Liver (tissue), 9 donors: ENCODE data around the gene RHBDD3. TPM values are rescaled to one million over a fixed set of nuclear protein-coding genes. Genes with fewer than 3 reads are reported as not detected.
A peak's percentile ranks its signal among the peaks of the same experiment; 100 is the strongest.

Experiments
- DNase-seq: peaks from one replicate; pipeline ENCODE4 v3.0.0-alpha.2; 2017; ENCODE audit warnings: low spot score
- H3K27ac ChIP-seq, 2 donors: one replicate each; pipeline ENCODE4 v1.7.0; 2013; ENCODE audit warnings: inconsistent platforms in 2 of 2, low read length in 2 of 2, control low read depth in 1 of 2, low read depth in 1 of 2, mild to moderate bottlenecking in 1 of 2
- H3K27me3 ChIP-seq, 4 donors: one replicate each; pipeline versions ENCODE4 v1.6.1 to v1.7.0; 2013; ENCODE audit warnings: low read length in 3 of 4, inconsistent platforms in 1 of 4, mild to moderate bottlenecking in 1 of 4, moderate library complexity in 1 of 4; ENCODE audit not compliant: control insufficient read depth in 4 of 4, insufficient read depth in 4 of 4
- H3K36me3 ChIP-seq, 4 donors: one replicate each; pipeline versions ENCODE4 v1.6.1 to v1.7.0; 2013; ENCODE audit warnings: low read length in 3 of 4, mild to moderate bottlenecking in 3 of 4, low read depth in 1 of 4, moderate library complexity in 1 of 4; ENCODE audit not compliant: control insufficient read depth in 4 of 4, insufficient read depth in 3 of 4
- H3K4me1 ChIP-seq, 4 donors: one replicate each; pipeline versions ENCODE4 v1.6.1 to v1.7.0; 2013; ENCODE audit warnings: low read length in 3 of 4, mild to moderate bottlenecking in 3 of 4, moderate library complexity in 1 of 4; ENCODE audit not compliant: control insufficient read depth in 4 of 4, insufficient read depth in 4 of 4
- H3K4me3 ChIP-seq, 3 donors: one replicate each; pipeline versions ENCODE4 v1.6.1 to v1.7.0; 2013; ENCODE audit warnings: low read length in 3 of 3, control low read depth in 1 of 3, low read depth in 1 of 3, mild to moderate bottlenecking in 1 of 3
- H3K9ac ChIP-seq, 2 donors: one replicate each; pipeline ENCODE4 v1.7.0; 2013; ENCODE audit warnings: low read length in 2 of 2, mild to moderate bottlenecking in 2 of 2, moderate library complexity in 2 of 2, control low read depth in 1 of 2, low read depth in 1 of 2
- H3K9me3 ChIP-seq, 4 donors: one replicate each; pipeline versions ENCODE4 v1.6.1 to v1.7.0; 2013; ENCODE audit warnings: low read length in 3 of 4; ENCODE audit not compliant: control insufficient read depth in 4 of 4
- EGR1 ChIP-seq, 2 donors: IDR thresholded peaks; 2 replicates each; pipeline ENCODE4 v1.6.1; 2016 to 2018; ENCODE audit warnings: antibody characterized with exemption in 2 of 2, low read depth in 2 of 2
- FOXA1 ChIP-seq: IDR thresholded peaks from 2 replicates; pipeline ENCODE4 v1.6.1; 2016; ENCODE audit warnings: antibody characterized with exemption
- FOXA2 ChIP-seq: IDR thresholded peaks from 2 replicates; pipeline ENCODE4 v1.6.1; 2016; ENCODE audit warnings: antibody characterized with exemption
- GABPA ChIP-seq, 2 donors: IDR thresholded peaks in 1 of 2; conservative IDR thresholded peaks in 1 of 2; 2 replicates each; pipeline ENCODE4 v1.6.1; 2016; ENCODE audit warnings: antibody characterized with exemption in 2 of 2, mild to moderate bottlenecking in 1 of 2, moderate library complexity in 1 of 2
- HNF4G ChIP-seq: IDR thresholded peaks from 2 replicates; pipeline ENCODE4 v1.6.1; 2016; ENCODE audit warnings: antibody characterized with exemption
- JUND ChIP-seq, 2 donors: IDR thresholded peaks; 2 replicates each; pipeline ENCODE4 v1.6.1; 2016; ENCODE audit warnings: antibody characterized with exemption in 2 of 2
- NR2F2 ChIP-seq: IDR thresholded peaks from 2 replicates; pipeline ENCODE4 v1.6.1; 2016; ENCODE audit warnings: antibody characterized with exemption
- RAD21 ChIP-seq, 2 donors: IDR thresholded peaks; 2 replicates each; pipeline ENCODE4 v1.6.1; 2016; ENCODE audit warnings: antibody characterized with exemption in 2 of 2, mild to moderate bottlenecking in 2 of 2
- RXRA ChIP-seq, 2 donors: IDR thresholded peaks; 2 replicates each; pipeline ENCODE4 v1.6.1; 2017 to 2018; ENCODE audit warnings: antibody characterized with exemption in 2 of 2, mild to moderate bottlenecking in 1 of 2
- SP1 ChIP-seq: IDR thresholded peaks from 2 replicates; pipeline ENCODE4 v1.6.1; 2018; ENCODE audit warnings: antibody characterized with exemption, mild to moderate bottlenecking
- TAF1 ChIP-seq: conservative IDR thresholded peaks from 2 replicates; pipeline ENCODE4 v1.6.1; 2016; ENCODE audit warnings: antibody characterized with exemption, mild to moderate bottlenecking
- YY1 ChIP-seq: IDR thresholded peaks from 2 replicates; pipeline ENCODE4 v1.6.1; 2016; ENCODE audit warnings: antibody characterized with exemption, mild to moderate bottlenecking
- WGBS: extraction: QIAGEN DNeasy Blood & Tissue Kit; methylation state at CpG from one replicate; pipeline ENCODE4 v1.1.7; 2013; 5-methylcytosine and 5-hydroxymethylcytosine counted together
- polyA plus RNA-seq, 2 donors: library from polyadenylated mRNA; stranded (reverse) in 1 of 2; unstranded in 1 of 2; fragments of 200-250 nt in 1 of 2; fragments of >200 nt in 1 of 2; fragmentation: Nextera tagmentation in 1 of 2; extraction: Ambion mirVana in 1 of 2; gene quantifications; one replicate each; pipeline versions ENCODE4 v1.2.1 to v1.2.3, GENCODE V29; 2013 to 2015
- total RNA-seq, 2 donors: library from RNA; depleted of rRNA; stranded (reverse); fragments of >200 nt; gene quantifications; one replicate each; pipeline ENCODE4 v1.2.3, GENCODE V29; 2014
- TF ChIP-seq, protein P1 (sequence below): IDR thresholded peaks from 2 replicates; pipeline ENCODE4 v1.6.1; 2016; ENCODE audit warnings: antibody characterized with exemption
- TF ChIP-seq, protein P2 (sequence below): IDR thresholded peaks from 2 replicates; pipeline ENCODE4 v1.6.1; 2016; ENCODE audit warnings: antibody characterized with exemption, mild to moderate bottlenecking
- TF ChIP-seq, protein P3 (sequence below): IDR thresholded peaks from 2 replicates; pipeline ENCODE4 v1.6.1; 2016; ENCODE audit warnings: antibody characterized with exemption
- TF ChIP-seq, protein P4 (sequence below): fragments of 150-350 bp; IDR thresholded peaks from 2 replicates; pipeline ENCODE4 v1.5.1; 2017; ENCODE audit warnings: improper control_type of control experiment, low read depth, low read length; ENCODE audit not compliant: missing input control
- TF ChIP-seq, protein P5 (sequence below): IDR thresholded peaks from 2 replicates; pipeline ENCODE4 v1.6.1; 2016; ENCODE audit warnings: antibody characterized with exemption
- donor health status: healthy.
- donor health status: healthy.
- donor health status: healthy.
- donor health status: healthy.
- donor health status: healthy.

RHBDD3 gene
- total and polyA plus RNA-seq, 4 donors: 14.3 to 26.5 (median 18.3) TPM

DNA sequence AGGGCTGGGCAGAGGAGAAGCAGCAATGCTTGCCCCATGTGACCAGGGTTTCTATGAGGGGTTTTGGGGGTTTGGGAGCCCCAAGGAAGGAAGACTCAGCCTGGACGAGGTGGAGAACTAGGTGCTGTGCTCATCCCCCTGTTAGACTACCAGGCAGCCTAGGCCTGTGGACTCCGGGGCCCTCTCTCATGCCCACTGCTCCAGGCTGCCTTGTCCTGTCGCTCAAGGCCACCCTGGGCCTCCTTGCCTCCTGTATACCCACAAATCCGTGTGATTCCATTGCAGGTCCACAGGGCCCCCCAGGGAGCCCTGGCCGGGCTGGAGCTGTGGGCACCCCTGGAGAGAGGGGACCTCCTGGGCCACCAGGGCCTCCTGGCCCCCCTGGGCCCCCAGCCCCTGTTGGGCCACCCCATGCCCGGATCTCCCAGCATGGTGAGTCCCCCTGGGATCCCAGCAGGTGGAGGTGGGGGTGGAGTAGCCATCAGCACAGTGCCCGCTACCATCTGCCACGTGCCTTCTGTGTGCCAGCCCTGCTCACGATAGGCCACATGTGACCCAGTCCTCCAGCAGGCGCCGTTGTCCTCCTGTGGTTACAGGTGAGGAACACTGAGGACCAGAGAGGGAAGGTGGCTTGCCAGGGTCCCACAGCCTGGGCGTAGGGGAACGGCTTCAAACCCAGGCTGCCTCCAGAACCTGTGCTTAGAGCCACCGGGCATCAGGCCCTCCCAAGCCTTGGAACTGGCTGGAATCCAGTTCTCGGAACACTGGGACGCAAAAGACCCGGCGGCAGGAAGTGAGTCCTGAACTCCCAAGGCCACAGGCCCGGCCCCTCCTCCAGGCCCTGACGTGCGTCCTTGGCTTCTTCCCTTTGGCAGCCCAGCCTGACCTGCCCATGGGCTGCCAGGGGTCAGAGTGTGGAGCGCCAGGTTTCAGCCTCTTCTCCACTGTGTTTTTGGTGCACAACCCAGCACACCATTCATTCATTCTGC is 35.5 kb downstream of the RHBDD3 start (continued):
- TF ChIP-seq SP1 (peak; percentile 93), HNF4G (peak; percentile 23), JUND (IDR thresholded peaks at IDR 0.05) (no peak), YY1 (peak; percentile 73), FOXA1 (no peak), TAF1 (no peak)
- TF ChIP-seq, protein P1, sequence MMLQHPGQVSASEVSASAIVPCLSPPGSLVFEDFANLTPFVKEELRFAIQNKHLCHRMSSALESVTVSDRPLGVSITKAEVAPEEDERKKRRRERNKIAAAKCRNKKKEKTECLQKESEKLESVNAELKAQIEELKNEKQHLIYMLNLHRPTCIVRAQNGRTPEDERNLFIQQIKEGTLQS: no peak

DNA sequence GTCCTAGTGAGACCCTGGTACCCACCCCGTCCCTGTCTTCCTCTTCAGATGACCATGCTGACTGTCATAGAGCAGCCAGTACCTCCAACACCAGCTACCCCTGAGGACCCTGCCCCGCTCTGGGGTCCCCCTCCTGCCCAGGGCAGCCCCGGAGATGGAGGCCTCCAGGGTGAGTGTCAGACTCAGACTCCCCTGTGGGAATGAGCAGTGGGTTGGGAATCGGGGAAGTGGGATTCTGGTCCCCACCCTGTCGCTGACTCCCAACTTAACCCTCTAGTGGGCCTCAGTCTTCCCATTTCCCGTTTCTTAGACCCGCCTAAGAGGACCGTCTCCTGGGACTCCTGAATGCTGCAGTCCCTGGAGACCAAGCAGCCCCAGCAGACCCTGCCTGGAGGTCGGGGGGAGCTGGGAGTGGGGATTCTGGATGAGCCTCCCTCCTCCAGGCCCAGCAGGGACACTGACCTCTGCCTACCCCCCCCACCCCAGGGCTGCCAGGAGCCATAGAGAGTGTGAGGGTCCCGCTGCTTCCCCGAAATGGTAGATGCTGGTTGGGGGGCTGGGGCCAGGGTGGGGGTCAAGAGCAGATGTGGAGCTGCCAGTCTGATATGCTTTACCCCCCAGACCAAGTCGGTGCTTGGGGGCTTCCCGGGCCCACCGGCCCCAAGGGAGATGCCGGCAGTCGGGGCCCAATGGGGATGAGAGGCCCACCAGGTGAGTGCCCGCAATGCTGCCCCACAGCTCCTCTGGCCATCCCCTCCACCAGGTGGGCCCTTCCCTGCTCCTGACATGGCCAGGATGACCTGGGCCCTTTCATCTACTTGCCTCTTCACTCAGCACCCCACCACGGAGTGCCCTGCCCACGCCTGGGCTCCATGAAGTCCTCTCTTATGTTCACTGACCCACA is 36.6 kb downstream of the RHBDD3 start:
- no peak for DNase-seq
- no peak overlapping the region for H3K9ac ChIP-seq
- no peaks in the 10 kb centered on the region for H3K27me3 ChIP-seq
- H3K27ac ChIP-seq: peak overlapping the region in 1 of 2 donors; percentile 43
- H3K4me3 ChIP-seq: no peak overlapping the region
- no peak for TF ChIP-seq GABPA (IDR thresholded peaks at IDR 0.05 in 1 of 2, conservative IDR thresholded peaks at IDR 0.05 in 1 of 2)
- TF ChIP-seq, protein P2, sequence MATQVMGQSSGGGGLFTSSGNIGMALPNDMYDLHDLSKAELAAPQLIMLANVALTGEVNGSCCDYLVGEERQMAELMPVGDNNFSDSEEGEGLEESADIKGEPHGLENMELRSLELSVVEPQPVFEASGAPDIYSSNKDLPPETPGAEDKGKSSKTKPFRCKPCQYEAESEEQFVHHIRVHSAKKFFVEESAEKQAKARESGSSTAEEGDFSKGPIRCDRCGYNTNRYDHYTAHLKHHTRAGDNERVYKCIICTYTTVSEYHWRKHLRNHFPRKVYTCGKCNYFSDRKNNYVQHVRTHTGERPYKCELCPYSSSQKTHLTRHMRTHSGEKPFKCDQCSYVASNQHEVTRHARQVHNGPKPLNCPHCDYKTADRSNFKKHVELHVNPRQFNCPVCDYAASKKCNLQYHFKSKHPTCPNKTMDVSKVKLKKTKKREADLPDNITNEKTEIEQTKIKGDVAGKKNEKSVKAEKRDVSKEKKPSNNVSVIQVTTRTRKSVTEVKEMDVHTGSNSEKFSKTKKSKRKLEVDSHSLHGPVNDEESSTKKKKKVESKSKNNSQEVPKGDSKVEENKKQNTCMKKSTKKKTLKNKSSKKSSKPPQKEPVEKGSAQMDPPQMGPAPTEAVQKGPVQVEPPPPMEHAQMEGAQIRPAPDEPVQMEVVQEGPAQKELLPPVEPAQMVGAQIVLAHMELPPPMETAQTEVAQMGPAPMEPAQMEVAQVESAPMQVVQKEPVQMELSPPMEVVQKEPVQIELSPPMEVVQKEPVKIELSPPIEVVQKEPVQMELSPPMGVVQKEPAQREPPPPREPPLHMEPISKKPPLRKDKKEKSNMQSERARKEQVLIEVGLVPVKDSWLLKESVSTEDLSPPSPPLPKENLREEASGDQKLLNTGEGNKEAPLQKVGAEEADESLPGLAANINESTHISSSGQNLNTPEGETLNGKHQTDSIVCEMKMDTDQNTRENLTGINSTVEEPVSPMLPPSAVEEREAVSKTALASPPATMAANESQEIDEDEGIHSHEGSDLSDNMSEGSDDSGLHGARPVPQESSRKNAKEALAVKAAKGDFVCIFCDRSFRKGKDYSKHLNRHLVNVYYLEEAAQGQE: no peak
- TF ChIP-seq FOXA1: no peak
- WGBS: 96% methylated on average over 19 of the region's 19 CpGs
- H3K9me3 ChIP-seq: no peaks in the 10 kb centered on the region
- no peaks in the 10 kb centered on the region for H3K36me3 ChIP-seq
- H3K4me1 ChIP-seq: peaks cover 3 to 17% (median 8%) of the 10 kb centered on the region in 4 donors

DNA sequence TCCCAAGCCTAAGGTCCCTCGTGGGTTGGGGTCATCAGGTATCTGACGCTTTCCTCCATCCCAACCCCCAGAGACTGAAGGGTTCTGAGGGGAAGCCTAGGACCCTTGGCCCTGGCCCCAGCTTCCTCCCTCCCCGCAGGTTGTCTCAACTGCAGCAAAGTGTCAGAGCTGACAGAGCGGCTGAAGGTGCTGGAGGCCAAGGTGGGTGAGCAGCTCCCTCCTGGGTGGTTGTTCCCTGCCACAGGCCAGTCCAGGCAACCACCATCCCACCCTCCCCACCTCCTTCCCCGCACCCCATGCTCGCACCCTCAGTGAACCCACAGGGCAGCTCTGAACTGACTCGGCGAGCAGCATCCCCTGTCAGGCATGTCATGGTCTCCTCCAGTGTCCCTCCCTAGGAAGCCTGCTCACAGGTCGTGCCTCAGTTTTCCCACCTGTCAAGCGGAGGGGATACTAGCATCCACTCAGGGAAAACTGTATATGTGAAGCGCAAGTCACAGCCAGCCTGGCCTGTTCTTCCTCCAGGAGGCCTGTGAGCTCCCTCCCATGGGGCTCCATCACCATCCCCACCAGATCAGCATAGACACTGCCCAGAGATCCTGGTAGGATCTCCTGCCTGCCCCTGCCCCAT is 41.3 kb downstream of the RHBDD3 start:
- WGBS: 92% methylated on average over 11 of the region's 11 CpGs
- Histone ChIP-seq H3K27me3 (no peaks in the 10 kb centered on the region), H3K4me3 (no peak overlapping the region), H3K4me1 (no peaks in the 10 kb centered on the region), H3K27ac (peak overlapping the region in 1 of 2 donors; percentile 48), H3K36me3 (no peaks in the 10 kb centered on the region), H3K9ac (no peak overlapping the region), H3K9me3 (no peaks in the 10 kb centered on the region)
- DNase-seq: no peak
- no peak for TF ChIP-seq FOXA1
- TF ChIP-seq TAF1: no peak
- TF ChIP-seq RAD21 (IDR thresholded peaks at IDR 0.05): no peak
- TF ChIP-seq, protein P3, sequence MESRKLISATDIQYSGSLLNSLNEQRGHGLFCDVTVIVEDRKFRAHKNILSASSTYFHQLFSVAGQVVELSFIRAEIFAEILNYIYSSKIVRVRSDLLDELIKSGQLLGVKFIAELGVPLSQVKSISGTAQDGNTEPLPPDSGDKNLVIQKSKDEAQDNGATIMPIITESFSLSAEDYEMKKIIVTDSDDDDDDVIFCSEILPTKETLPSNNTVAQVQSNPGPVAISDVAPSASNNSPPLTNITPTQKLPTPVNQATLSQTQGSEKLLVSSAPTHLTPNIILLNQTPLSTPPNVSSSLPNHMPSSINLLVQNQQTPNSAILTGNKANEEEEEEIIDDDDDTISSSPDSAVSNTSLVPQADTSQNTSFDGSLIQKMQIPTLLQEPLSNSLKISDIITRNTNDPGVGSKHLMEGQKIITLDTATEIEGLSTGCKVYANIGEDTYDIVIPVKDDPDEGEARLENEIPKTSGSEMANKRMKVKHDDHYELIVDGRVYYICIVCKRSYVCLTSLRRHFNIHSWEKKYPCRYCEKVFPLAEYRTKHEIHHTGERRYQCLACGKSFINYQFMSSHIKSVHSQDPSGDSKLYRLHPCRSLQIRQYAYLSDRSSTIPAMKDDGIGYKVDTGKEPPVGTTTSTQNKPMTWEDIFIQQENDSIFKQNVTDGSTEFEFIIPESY: no peak
- TF ChIP-seq, protein P1: no peak
- no peak for TF ChIP-seq JUND (IDR thresholded peaks at IDR 0.05)
- no peak for TF ChIP-seq YY1
- TF ChIP-seq FOXA2: no peak
- TF ChIP-seq, protein P4, sequence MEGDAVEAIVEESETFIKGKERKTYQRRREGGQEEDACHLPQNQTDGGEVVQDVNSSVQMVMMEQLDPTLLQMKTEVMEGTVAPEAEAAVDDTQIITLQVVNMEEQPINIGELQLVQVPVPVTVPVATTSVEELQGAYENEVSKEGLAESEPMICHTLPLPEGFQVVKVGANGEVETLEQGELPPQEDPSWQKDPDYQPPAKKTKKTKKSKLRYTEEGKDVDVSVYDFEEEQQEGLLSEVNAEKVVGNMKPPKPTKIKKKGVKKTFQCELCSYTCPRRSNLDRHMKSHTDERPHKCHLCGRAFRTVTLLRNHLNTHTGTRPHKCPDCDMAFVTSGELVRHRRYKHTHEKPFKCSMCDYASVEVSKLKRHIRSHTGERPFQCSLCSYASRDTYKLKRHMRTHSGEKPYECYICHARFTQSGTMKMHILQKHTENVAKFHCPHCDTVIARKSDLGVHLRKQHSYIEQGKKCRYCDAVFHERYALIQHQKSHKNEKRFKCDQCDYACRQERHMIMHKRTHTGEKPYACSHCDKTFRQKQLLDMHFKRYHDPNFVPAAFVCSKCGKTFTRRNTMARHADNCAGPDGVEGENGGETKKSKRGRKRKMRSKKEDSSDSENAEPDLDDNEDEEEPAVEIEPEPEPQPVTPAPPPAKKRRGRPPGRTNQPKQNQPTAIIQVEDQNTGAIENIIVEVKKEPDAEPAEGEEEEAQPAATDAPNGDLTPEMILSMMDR: no peak
- TF ChIP-seq, protein P5, sequence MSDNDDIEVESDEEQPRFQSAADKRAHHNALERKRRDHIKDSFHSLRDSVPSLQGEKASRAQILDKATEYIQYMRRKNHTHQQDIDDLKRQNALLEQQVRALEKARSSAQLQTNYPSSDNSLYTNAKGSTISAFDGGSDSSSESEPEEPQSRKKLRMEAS: no peak
- no peak for TF ChIP-seq EGR1 (IDR thresholded peaks at IDR 0.05; ENCODE audit: low read depth in 2 of 2)
- TF ChIP-seq RXRA (IDR thresholded peaks at IDR 0.05): no peak
- TF ChIP-seq NR2F2: no peak
- TF ChIP-seq GABPA (IDR thresholded peaks at IDR 0.05 in 1 of 2, conservative IDR thresholded peaks at IDR 0.05 in 1 of 2): no peak
